NCI-H510A (cell line): Measurements from ENCODE around the gene LTF.
"Not testable (repeated sequence)": the region's sequence is repeated elsewhere in the genome, so short reads cannot be mapped to it uniquely, and the experiment has no call there.

ENCODE experiments used
- DNase-seq: peaks from one replicate; lab custom pipeline; 2025; lab: John Stamatoyannopoulos, UW

LTF gene

GRCh38 chr3:46464326-46465195 is at the start of gene LTF:
Gene LTF (minus strand): TSS chr3:46464905. CDS start chr3:46464867, 38 bp downstream.
- DNase-seq, result no peak

GRCh38 chr3:46512191-46512749 is 47.6 kb upstream of the LTF start:
- no peak for DNase-seq

- no peak for DNase-seq
Observed at GRCh38 chr3:46509661-46510187, 45.0 kb upstream of the LTF start.

- no peak for DNase-seq
Observed at GRCh38 chr3:46508850-46509591, 44.3 kb upstream of the LTF start.

- no peak for DNase-seq
Observed at GRCh38 chr3:46506526-46506925, 41.8 kb upstream of the LTF start.

- no peak for DNase-seq
Observed at GRCh38 chr3:46505953-46506352, 41.2 kb upstream of the LTF start.

- no peak for DNase-seq
Observed at GRCh38 chr3:46504789-46505188, 40.1 kb upstream of the LTF start.

- DNase-seq, result no peak
Observed at GRCh38 chr3:46503200-46503874, 38.6 kb upstream of the LTF start.

- DNase-seq, result no peak
Observed at GRCh38 chr3:46501702-46502101, 37.0 kb upstream of the LTF start.

- DNase-seq, result no peak
Observed at GRCh38 chr3:46500656-46501635, 36.2 kb upstream of the LTF start.

GRCh38 chr3:46498916-46499519 is 34.3 kb upstream of the LTF start:
- no peak for DNase-seq

- DNase-seq, result no peak
Observed at GRCh38 chr3:46497556-46498265, 33.0 kb upstream of the LTF start, which contains the start of gene RTP3. Gene RTP3 (plus strand): TSS chr3:46497976. CDS start chr3:46498063, 87 bp downstream.

GRCh38 chr3:46496746-46497555 is 32.2 kb upstream of the LTF start:
- no peak for DNase-seq

- no peak for DNase-seq
Observed at GRCh38 chr3:46495901-46496456, 31.3 kb upstream of the LTF start.

- DNase-seq, result not testable (repeated sequence)
Observed at GRCh38 chr3:46494491-46494890, 29.8 kb upstream of the LTF start.

- DNase-seq, result no peak
Observed at GRCh38 chr3:46492890-46493547, 28.3 kb upstream of the LTF start.

GRCh38 chr3:46491089-46492070 is 26.7 kb upstream of the LTF start:
- no peak for DNase-seq
